Omental fat pad (tissue), 4 donors: ENCODE data around the gene SNX4. TPM values are rescaled to one million over a fixed set of nuclear protein-coding genes. Genes with fewer than 3 reads are reported as not detected.
"Not testable (repeated sequence)": the region's sequence is repeated elsewhere in the genome, so short reads cannot be mapped to it uniquely, and the experiment has no call there.

Source experiments
- ATAC-seq: fragments of 150-250 bp; one replicate; pipeline ENCODE4 v1.9.1; 2016; ENCODE audit warnings: mild to moderate bottlenecking, moderate library complexity; ENCODE audit not compliant: low FRiP score
- DNase-seq: peaks from one replicate; pipeline ENCODE4 v3.0.0-alpha.2; 2019; ENCODE audit warnings: low spot score
- CTCF ChIP-seq, 3 donors: fragments of 450-650 bp; IDR thresholded peaks; one replicate each; pipeline ENCODE4 v1.5.1; 2016 to 2017; ENCODE audit warnings: antibody characterized with exemption in 3 of 3, mild to moderate bottlenecking in 3 of 3, moderate library complexity in 2 of 3
- small RNA-seq: library from RNA; depleted of rRNA; stranded (forward); fragments of <200 nt; gene quantifications from one replicate; pipeline ENCODE3, GENCODE V24; 2016
- total RNA-seq, 4 donors: library from RNA; depleted of rRNA; stranded (reverse); fragments of >200 nt; gene quantifications; one replicate each; pipeline ENCODE4 v1.1.0, GENCODE V29; 2016

Gene SNX4
- total RNA-seq, 4 donors from 2014 or later = 35.0 to 49.0 (median 39.6) TPM

- DNase-seq (no peak), ATAC-seq (no peak)
- no peak for TF ChIP-seq CTCF (IDR thresholded peaks at IDR 0.05)
Measured at GRCh38 chr3:125410922-125411321, 109.1 kb downstream of the SNX4 start.

- TF ChIP-seq CTCF (IDR thresholded peaks at IDR 0.05) = no peak
- DNase-seq (no peak), ATAC-seq (no peak)
Measured at GRCh38 chr3:125406070-125406469, 113.9 kb downstream of the SNX4 start.

GRCh38 chr3:125405515-125405914, 114.5 kb downstream of the SNX4 start:
- not testable (repeated sequence) for ATAC-seq, DNase-seq

GRCh38 chr3:125403789-125404188, 116.2 kb downstream of the SNX4 start:
- TF ChIP-seq CTCF (IDR thresholded peaks at IDR 0.05) = no peak
- ATAC-seq = no peak
- no peak for DNase-seq

GRCh38 chr3:125402639-125403038, 117.4 kb downstream of the SNX4 start:
- DNase-seq (no peak), ATAC-seq (no peak)
- no peak for TF ChIP-seq CTCF (IDR thresholded peaks at IDR 0.05)

- DNase-seq = no peak
- no peak for TF ChIP-seq CTCF (IDR thresholded peaks at IDR 0.05)
Measured at GRCh38 chr3:125401402-125401801, 118.6 kb downstream of the SNX4 start.

GRCh38 chr3:125398952-125399351, 121.0 kb downstream of the SNX4 start:
- no peak for TF ChIP-seq CTCF (IDR thresholded peaks at IDR 0.05)
- ATAC-seq (no peak), DNase-seq (no peak)

More at GRCh38 chr3:125401402-125401801, 118.6 kb downstream of the SNX4 start:
- no peak for ATAC-seq

Small RNAs within 50 kb of the gene (small RNA-seq; reads per million reads assigned to genes)
- not detected for gene RF00019

Other genes starting within 250 kb of the SNX4 start
- 10 to 100 TPM; 23.9 to 34.5 (median 24.9) TPM for gene ZNF148, start 144.9 kb downstream of the SNX4 start, total RNA-seq
- gene OSBPL11, start 75.3 kb upstream of the SNX4 start, total RNA-seq = 10 to 100 TPM; 12.2 to 19.5 (median 18.1) TPM